WERI-Rb-1 (cell line): ENCODE measurements around the gene ILF3.

Experiments
- DNase-seq: peaks from one replicate; pipeline ENCODE4 v3.0.0-alpha.2; 2020
- H3K27ac ChIP-seq: fragments of 250-450 bp; sonication (Bioruptor Pico); 2 replicates; pipeline ENCODE4 v1.5.1; 2020; ENCODE audit warnings: mild to moderate bottlenecking, moderate library complexity
- H3K27me3 ChIP-seq: fragments of 250-450 bp; sonication (Bioruptor Pico); 2 replicates; pipeline ENCODE4 v1.5.1; 2021; ENCODE audit warnings: mild to moderate bottlenecking, low read depth, moderate library complexity; ENCODE audit not compliant: insufficient read depth, severe bottlenecking
- H3K36me3 ChIP-seq: fragments of 250-450 bp; sonication (Bioruptor Pico); 2 replicates; pipeline ENCODE4 v1.5.1; 2020; ENCODE audit warnings: mild to moderate bottlenecking, moderate library complexity
- H3K4me3 ChIP-seq: 2 replicates; pipeline ENCODE4 v1.5.1; 2011; ENCODE audit warnings: low read depth, mild to moderate bottlenecking, control low read depth, low read length
- H3K9me3 ChIP-seq: fragments of 250-450 bp; sonication (Bioruptor Pico); 2 replicates; pipeline ENCODE4 v1.5.1; 2021; ENCODE audit warnings: mild to moderate bottlenecking, moderate library complexity; ENCODE audit not compliant: severe bottlenecking
- TF ChIP-seq, protein P1 (sequence below): IDR thresholded peaks from 2 replicates; pipeline ENCODE4 v1.5.1; 2011; ENCODE audit warnings: low read depth, mild to moderate bottlenecking, control low read depth, inconsistent platforms, low read length

ILF3 gene

DNA sequence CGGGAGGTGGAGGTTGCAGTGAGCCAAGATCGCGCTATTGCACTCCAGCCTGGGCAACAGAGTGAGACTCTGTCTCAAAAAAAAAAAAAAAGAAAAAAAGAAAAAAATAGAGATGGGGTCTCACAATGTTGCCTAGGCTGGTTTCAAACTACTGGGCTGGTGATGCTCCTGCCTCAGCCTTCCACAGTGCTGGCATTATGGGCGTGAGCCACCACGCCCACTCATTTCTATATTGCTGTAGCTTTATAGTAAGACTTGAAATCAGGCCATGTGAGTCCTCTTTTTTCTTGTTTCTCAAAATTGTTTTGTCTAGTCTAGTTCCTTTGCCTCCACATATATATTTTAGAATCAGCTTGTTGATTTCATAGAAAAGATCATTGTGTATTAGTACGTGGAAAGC is 82.0 kb downstream of the ILF3 start:
- TF ChIP-seq, protein P1, sequence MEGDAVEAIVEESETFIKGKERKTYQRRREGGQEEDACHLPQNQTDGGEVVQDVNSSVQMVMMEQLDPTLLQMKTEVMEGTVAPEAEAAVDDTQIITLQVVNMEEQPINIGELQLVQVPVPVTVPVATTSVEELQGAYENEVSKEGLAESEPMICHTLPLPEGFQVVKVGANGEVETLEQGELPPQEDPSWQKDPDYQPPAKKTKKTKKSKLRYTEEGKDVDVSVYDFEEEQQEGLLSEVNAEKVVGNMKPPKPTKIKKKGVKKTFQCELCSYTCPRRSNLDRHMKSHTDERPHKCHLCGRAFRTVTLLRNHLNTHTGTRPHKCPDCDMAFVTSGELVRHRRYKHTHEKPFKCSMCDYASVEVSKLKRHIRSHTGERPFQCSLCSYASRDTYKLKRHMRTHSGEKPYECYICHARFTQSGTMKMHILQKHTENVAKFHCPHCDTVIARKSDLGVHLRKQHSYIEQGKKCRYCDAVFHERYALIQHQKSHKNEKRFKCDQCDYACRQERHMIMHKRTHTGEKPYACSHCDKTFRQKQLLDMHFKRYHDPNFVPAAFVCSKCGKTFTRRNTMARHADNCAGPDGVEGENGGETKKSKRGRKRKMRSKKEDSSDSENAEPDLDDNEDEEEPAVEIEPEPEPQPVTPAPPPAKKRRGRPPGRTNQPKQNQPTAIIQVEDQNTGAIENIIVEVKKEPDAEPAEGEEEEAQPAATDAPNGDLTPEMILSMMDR = no peak
- H3K4me3 ChIP-seq = no peak overlapping the region
- H3K27ac ChIP-seq = no peak overlapping the region
- H3K9me3 ChIP-seq = peaks cover 4% of the 10 kb centered on the region
- peaks cover 17% of the 10 kb centered on the region for H3K36me3 ChIP-seq
- H3K27me3 ChIP-seq = no peaks in the 10 kb centered on the region
- DNase-seq = no peak

DNA sequence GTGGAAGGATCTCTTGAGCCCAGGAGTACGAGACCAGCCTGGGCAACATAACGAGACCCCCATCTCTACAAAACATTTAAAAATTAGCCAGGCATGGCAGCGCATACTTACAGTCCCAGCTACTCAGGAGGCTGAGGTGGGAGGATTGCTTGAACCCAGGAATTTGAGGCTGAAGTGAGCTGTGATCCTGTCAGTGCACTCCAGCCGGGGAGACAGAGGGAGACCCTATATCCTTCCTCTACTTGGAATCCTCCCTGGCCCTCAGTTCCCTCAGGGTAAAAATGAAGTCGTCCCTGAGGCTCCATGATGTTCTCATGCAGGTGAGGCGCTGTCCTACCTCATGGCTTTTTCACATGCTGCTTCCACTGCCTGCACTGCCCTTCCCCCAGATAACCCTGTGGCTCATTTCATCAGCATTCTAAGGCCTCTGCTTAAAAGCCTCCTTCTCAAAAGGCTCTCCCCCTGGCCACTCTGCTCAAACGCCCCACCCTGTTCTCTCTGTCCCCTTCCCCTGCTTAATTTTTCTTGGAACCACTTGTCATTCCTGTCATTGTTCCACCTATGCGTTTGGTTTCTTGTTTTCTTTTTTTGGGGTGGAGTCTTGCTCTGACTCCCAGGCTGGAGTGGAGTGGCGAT is 82.9 kb downstream of the ILF3 start:
- no peaks in the 10 kb centered on the region for H3K27me3 ChIP-seq
- DNase-seq = no peak
- H3K27ac ChIP-seq = no peak overlapping the region

GRCh38 chr19:10737722-10738121 is 83.6 kb downstream of the ILF3 start:
- TF ChIP-seq, protein P1 = no peak
- Histone ChIP-seq H3K27me3 (no peaks in the 10 kb centered on the region), H3K27ac (no peak overlapping the region), H3K4me3 (no peak overlapping the region), H3K9me3 (peaks cover 4% of the 10 kb centered on the region), H3K36me3 (peaks cover 23% of the 10 kb centered on the region)
- DNase-seq = no peak

More for the DNA sequence above, 82.9 kb downstream of the ILF3 start:
- Histone ChIP-seq H3K9me3 (peaks cover 4% of the 10 kb centered on the region), H3K36me3 (peaks cover 18% of the 10 kb centered on the region), H3K4me3 (no peak overlapping the region)
- TF ChIP-seq, protein P1 = no peak

DNA sequence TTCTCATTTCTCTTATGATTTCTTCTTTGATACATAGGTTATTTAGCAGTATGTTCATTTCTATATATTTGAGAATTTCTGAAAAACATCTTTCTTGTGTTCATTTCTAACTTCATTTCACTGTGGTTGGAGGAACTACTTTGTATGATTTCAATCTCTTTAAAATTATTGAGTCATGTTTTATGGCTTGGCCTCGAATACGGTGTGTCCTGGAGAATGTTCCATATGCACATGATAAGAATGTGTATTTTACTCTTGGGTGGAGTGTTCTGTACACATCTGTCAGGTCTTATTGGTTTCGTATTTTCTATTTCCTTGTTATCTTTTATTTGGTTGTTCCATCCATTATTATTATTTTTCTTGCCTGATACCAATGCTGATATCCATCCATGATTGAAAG is 86.7 kb downstream of the ILF3 start:
- Histone ChIP-seq H3K4me3 (no peak overlapping the region), H3K36me3 (peaks cover 26% of the 10 kb centered on the region), H3K27ac (no peak overlapping the region), H3K27me3 (no peaks in the 10 kb centered on the region), H3K9me3 (peaks cover 4% of the 10 kb centered on the region)
- no peak for DNase-seq
- TF ChIP-seq, protein P1 = no peak
